ENCODE data around the gene COL4A6. TPM values are rescaled to one million over a fixed set of nuclear protein-coding genes. Genes with fewer than 3 reads are reported as not detected.

Gene COL4A6
- total RNA-seq, 1 experiment from 2014 or later: 0.28 TPM

- BruUV-seq (replicated peaks): no TSS peak
- intact Hi-C loops (cut with micrococcal nuclease; ENCODE audit: unreplicated experiment) (no loop called here), in situ Hi-C loops (cut with HindIII; ENCODE audit: low pct_unique_long_range_greater_than_20kb, low sequenced_read_pairs) (no loop called here)
- ChIA-PET POLR2A (no interaction called here), CTCF (no interaction called here)
- Histone ChIP-seq H3K36me3 (ENCODE audit: control insufficient read depth, insufficient read depth, low read length) (no peaks in the 10 kb centered on the region), H3K9me3 (ENCODE audit: control insufficient read depth, insufficient read depth, low read depth, low read length) (no peaks in the 10 kb centered on the region), H3K4me3 (ENCODE audit: low read depth in 2 of 2, low read length in 2 of 2) (no peak overlapping the region), H3K27me3 (ENCODE audit: control insufficient read depth, insufficient read depth, low read length) (no peaks in the 10 kb centered on the region), H3K4me1 (ENCODE audit: control insufficient read depth, insufficient read depth, low read length) (no peaks in the 10 kb centered on the region), H3K27ac (ENCODE audit: low read length) (no peak overlapping the region)
- ATAC-seq (no peak), DNase-seq (ENCODE audit: low read depth, low spot score) (no peak)
- TF ChIP-seq POLR2AphosphoS5 (IDR thresholded peaks at IDR 0.05; ENCODE audit: low read depth, low read length) (no peak), SIN3A (IDR thresholded peaks at IDR 0.05; ENCODE audit: borderline replicate concordance, insufficient read depth, low read depth, low read length) (no peak), TCF7L2 (IDR thresholded peaks at IDR 0.05; ENCODE audit: low read depth, low read length) (no peak), REST (IDR thresholded peaks at IDR 0.05; ENCODE audit: insufficient read depth in 1 of 2, low read depth in 2 of 2, low read length in 1 of 2) (no peak), CTCF (IDR thresholded peaks at IDR 0.05) (no peak)
Observed at GRCh38 chrX:108316456-108316855, 121.8 kb downstream of the COL4A6 start.

GRCh38 chrX:108313669-108314068 is 124.6 kb downstream of the COL4A6 start:
- Histone ChIP-seq H3K36me3 (ENCODE audit: control insufficient read depth, insufficient read depth, low read length) (no peaks in the 10 kb centered on the region), H3K4me3 (ENCODE audit: low read depth in 2 of 2, low read length in 2 of 2) (no peak overlapping the region), H3K27ac (ENCODE audit: low read length) (no peak overlapping the region), H3K27me3 (ENCODE audit: control insufficient read depth, insufficient read depth, low read length) (no peaks in the 10 kb centered on the region), H3K9me3 (ENCODE audit: control insufficient read depth, insufficient read depth, low read depth, low read length) (no peaks in the 10 kb centered on the region), H3K4me1 (ENCODE audit: control insufficient read depth, insufficient read depth, low read length) (no peaks in the 10 kb centered on the region)
- TF ChIP-seq CTCF (IDR thresholded peaks at IDR 0.05) (no peak), REST (IDR thresholded peaks at IDR 0.05; ENCODE audit: insufficient read depth in 1 of 2, low read depth in 2 of 2, low read length in 1 of 2) (no peak), SIN3A (IDR thresholded peaks at IDR 0.05; ENCODE audit: borderline replicate concordance, insufficient read depth, low read depth, low read length) (no peak), TCF7L2 (IDR thresholded peaks at IDR 0.05; ENCODE audit: low read depth, low read length) (no peak), POLR2AphosphoS5 (IDR thresholded peaks at IDR 0.05; ENCODE audit: low read depth, low read length) (no peak)
- BruUV-seq (replicated peaks): no TSS peak
- in situ Hi-C loops (cut with HindIII; ENCODE audit: low pct_unique_long_range_greater_than_20kb, low sequenced_read_pairs): no loop called here
- ATAC-seq: no peak
- DNase-seq (ENCODE audit: low read depth, low spot score): no peak
- intact Hi-C loops (cut with micrococcal nuclease; ENCODE audit: unreplicated experiment): no loop called here
- ChIA-PET POLR2A (interaction anchor here (0.6 kb wide), 1 partner anchor 1224 kb away, joined by 10 read pairs; no protein-coding TSS in a partner anchor), CTCF (no interaction called here)
